Endothelial cell of umbilical vein (primary cell): ENCODE results near the gene ADGRL3.

ENCODE experiments used
- MYC ChIP-seq: IDR thresholded peaks from one replicate; pipeline ENCODE4 v1.6.1; 2011; ENCODE audit warnings: mild to moderate bottlenecking, low read depth, low read length
- POLR2A ChIP-seq: IDR thresholded peaks from 2 replicates; pipeline ENCODE4 v1.6.1; 2012; ENCODE audit warnings: low read depth, mild to moderate bottlenecking, control low read depth, low read length
- POLR2AphosphoS5 ChIP-seq: IDR thresholded peaks from 2 replicates; pipeline ENCODE4 v1.6.1; 2012; ENCODE audit warnings: low read depth, mild to moderate bottlenecking, control low read depth, low read length, moderate library complexity; ENCODE audit not compliant: insufficient read depth
- TF ChIP-seq, protein P1 (sequence below), 2 donors: IDR thresholded peaks; 1 replicate in 1 of 2; 2 replicates in 1 of 2; pipeline ENCODE4 v1.5.1; 2011; ENCODE audit warnings: low read length in 2 of 2, mild to moderate bottlenecking in 2 of 2, moderate library complexity in 2 of 2, control low read depth in 1 of 2, inconsistent platforms in 1 of 2, low read depth in 1 of 2; ENCODE audit not compliant: insufficient read depth in 1 of 2; ENCODE audit errors: extremely low read depth in 1 of 2

DNA sequence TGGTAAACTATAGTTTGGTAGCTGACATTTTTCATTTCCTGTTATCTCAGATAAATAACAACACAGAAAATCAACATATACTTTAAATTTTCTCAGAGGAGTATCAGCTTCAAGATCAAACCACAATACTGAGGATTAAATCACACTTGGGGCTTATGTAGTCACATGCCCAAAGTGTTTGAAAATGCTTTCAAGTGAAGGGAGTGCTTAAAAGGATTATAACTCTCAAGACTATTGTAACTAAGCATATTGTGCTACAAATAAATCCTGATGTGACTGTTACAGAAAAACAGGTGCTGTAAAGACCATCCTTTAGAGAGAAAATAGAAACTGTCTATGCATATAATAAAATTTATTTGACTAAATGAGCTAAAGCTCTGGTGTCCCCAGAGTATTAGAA lies 887.6 kb downstream of the ADGRL3 start:
- TF ChIP-seq, protein P1, sequence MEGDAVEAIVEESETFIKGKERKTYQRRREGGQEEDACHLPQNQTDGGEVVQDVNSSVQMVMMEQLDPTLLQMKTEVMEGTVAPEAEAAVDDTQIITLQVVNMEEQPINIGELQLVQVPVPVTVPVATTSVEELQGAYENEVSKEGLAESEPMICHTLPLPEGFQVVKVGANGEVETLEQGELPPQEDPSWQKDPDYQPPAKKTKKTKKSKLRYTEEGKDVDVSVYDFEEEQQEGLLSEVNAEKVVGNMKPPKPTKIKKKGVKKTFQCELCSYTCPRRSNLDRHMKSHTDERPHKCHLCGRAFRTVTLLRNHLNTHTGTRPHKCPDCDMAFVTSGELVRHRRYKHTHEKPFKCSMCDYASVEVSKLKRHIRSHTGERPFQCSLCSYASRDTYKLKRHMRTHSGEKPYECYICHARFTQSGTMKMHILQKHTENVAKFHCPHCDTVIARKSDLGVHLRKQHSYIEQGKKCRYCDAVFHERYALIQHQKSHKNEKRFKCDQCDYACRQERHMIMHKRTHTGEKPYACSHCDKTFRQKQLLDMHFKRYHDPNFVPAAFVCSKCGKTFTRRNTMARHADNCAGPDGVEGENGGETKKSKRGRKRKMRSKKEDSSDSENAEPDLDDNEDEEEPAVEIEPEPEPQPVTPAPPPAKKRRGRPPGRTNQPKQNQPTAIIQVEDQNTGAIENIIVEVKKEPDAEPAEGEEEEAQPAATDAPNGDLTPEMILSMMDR (IDR thresholded peaks at IDR 0.05; ENCODE audit: extremely low read depth in 1 of 2, insufficient read depth in 1 of 2, low read depth in 1 of 2, low read length in 2 of 2): no peak
- TF ChIP-seq POLR2AphosphoS5 (no peak), MYC (no peak), POLR2A (no peak)
